Ectodermal cell (in vitro differentiated cells): ENCODE data around the gene TEP1.
"Not testable (repeated sequence)": the region's sequence is repeated elsewhere in the genome, so short reads cannot be mapped to it uniquely, and the experiment has no call there.

Source experiments
- H3K27ac ChIP-seq: 2 replicates; pipeline ENCODE4 v1.7.0; 2013; ENCODE audit warnings: mild to moderate bottlenecking, low read depth, low read length; ENCODE audit not compliant: insufficient read depth, poor library complexity, severe bottlenecking
- H3K27me3 ChIP-seq: 2 replicates; pipeline ENCODE4 v1.7.0; 2013; ENCODE audit warnings: mild to moderate bottlenecking, low read length; ENCODE audit not compliant: insufficient read depth, control insufficient read depth, poor library complexity, severe bottlenecking
- H3K36me3 ChIP-seq: one replicate; pipeline ENCODE4 v1.7.0; 2013; ENCODE audit warnings: low read length; ENCODE audit not compliant: control insufficient read depth, insufficient read depth
- H3K4me1 ChIP-seq: one replicate; pipeline ENCODE4 v1.7.0; 2013; ENCODE audit warnings: low read length; ENCODE audit not compliant: control insufficient read depth, insufficient read depth
- H3K4me3 ChIP-seq: 2 replicates; pipeline ENCODE4 v1.7.0; 2013; ENCODE audit warnings: low read depth, low read length, control low read depth; ENCODE audit not compliant: insufficient read depth
- H3K9me3 ChIP-seq: 2 replicates; pipeline ENCODE4 v1.7.0; 2013; ENCODE audit warnings: mild to moderate bottlenecking, low read length, moderate library complexity; ENCODE audit not compliant: control insufficient read depth
- WGBS, 2 experiments: methylation state at CpG; one replicate each; pipeline ENCODE4 v1.1.7; 2013; ENCODE audit warnings: missing lambda C conversion rate in 2 of 2; 5-methylcytosine and 5-hydroxymethylcytosine counted together

Gene TEP1

DNA sequence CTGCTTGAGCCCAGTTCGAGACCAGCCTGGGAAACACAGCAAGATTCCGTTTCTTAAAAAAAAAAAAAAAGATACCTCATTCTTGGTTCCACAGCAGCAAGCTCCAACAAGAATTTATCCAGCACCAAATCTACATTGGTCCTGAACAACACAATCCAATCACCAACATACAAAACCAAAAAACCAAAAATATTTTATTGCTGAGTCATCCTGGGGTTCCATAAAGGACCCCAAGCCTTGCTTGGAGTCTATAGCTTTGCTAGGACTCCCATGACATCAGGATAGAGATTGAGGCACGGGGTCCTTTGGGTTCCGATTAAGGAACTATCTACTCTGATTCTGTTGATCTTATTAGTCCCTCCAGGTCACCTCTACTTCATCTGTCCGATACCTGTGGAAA is 33.6 kb upstream of the TEP1 start:
- Histone ChIP-seq H3K27ac (no peak overlapping the region), H3K9me3 (no peaks in the 10 kb centered on the region), H3K27me3 (no peaks in the 10 kb centered on the region), H3K36me3 (peaks cover 48% of the 10 kb centered on the region), H3K4me1 (no peaks in the 10 kb centered on the region), H3K4me3 (no peak overlapping the region)
- WGBS, 2 experiments = 95 to 97% methylated on average over 5 of the region's 5 CpGs

GRCh38 chr14:20443650-20444049 is 30.3 kb upstream of the TEP1 start:
- H3K27me3 ChIP-seq, H3K9me3 ChIP-seq, H3K27ac ChIP-seq, H3K4me1 ChIP-seq, H3K4me3 ChIP-seq: not testable (repeated sequence)
- peaks cover 28% of the 10 kb centered on the region for H3K36me3 ChIP-seq
- 87 to 96% methylated on average over 1 to 2 of the region's 4 CpGs for WGBS, 2 experiments

DNA sequence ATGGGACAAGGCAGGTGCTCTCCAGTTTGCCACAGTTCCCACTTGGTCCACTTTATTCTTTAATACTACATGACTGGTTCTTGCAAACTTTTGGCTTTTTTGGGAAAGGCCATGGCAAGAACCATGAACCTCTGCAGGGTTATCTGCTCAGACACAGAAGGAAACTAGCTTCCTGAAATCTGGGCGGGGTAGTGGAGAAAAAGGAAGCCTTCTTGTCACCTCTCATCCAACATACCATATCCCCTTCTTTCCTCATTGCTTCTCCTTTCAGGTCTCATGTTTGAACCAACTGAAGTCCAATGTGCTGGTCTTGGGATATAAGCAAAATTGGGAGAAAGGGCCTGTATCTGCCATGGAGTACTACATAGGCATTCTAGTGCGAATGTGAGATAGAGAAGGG is 28.2 kb upstream of the TEP1 start:
- no peak overlapping the region for H3K4me3 ChIP-seq
- H3K27ac ChIP-seq = no peak overlapping the region
- H3K4me1 ChIP-seq = no peaks in the 10 kb centered on the region
- no peaks in the 10 kb centered on the region for H3K9me3 ChIP-seq
- 95 to 98% methylated on average over 2 of the region's 2 CpGs for WGBS, 2 experiments
- peaks cover 7% of the 10 kb centered on the region for H3K36me3 ChIP-seq
- H3K27me3 ChIP-seq = no peaks in the 10 kb centered on the region

DNA sequence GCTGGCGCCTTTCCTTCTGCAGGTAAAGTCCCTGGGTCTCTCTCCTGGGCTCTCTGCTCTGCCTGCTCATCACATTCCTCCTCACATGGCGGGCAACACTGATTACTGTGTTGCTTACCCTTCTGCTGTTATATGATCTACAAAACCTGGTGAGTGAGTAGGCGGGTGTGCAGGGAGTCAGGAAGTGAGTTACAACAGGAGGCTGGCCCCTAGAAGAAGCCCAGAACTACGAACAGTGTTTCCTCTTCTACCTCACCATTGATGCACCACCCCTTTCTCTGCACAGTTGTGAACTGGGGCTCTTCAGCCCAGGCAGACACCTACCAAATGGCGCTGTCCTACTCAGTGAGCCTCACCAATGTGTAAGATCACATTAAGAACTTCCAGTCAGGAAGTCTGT is 27.6 kb upstream of the TEP1 start:
- peaks cover 1% of the 10 kb centered on the region for H3K36me3 ChIP-seq
- 89 to 95% methylated on average over 5 of the region's 5 CpGs for WGBS, 2 experiments
- H3K9me3 ChIP-seq = no peaks in the 10 kb centered on the region
- no peaks in the 10 kb centered on the region for H3K27me3 ChIP-seq
- H3K27ac ChIP-seq = no peak overlapping the region
- no peak overlapping the region for H3K4me3 ChIP-seq
- H3K4me1 ChIP-seq = no peaks in the 10 kb centered on the region

- H3K36me3 ChIP-seq = no peaks in the 10 kb centered on the region
- H3K9me3 ChIP-seq = no peaks in the 10 kb centered on the region
- 91 to 92% methylated on average over 5 of the region's 5 CpGs for WGBS, 2 experiments
Measured at GRCh38 chr14:20440465-20440864, 27.2 kb upstream of the TEP1 start.

DNA sequence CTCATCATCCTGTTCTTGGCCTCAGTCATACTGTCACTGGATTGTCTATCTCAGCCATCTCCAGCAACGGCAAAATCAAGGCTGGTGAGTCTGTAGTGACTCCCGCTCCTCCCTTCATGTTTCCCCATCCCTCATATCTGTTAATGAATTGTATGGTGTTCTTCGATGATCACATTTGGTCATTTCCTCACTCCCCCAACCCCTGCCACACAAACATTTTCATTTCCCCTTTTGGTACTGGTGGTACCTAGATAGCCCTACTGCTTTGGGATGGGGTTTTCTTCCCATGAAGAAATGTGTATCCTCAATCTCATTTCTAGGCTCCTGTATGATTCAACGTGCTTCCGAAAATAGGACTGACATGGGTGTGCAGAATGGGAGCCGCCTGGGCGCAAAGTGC is 25.4 kb upstream of the TEP1 start:
- H3K4me1 ChIP-seq = no peaks in the 10 kb centered on the region
- no peak overlapping the region for H3K27ac ChIP-seq
- no peaks in the 10 kb centered on the region for H3K27me3 ChIP-seq
- no peak overlapping the region for H3K4me3 ChIP-seq
- H3K9me3 ChIP-seq = no peaks in the 10 kb centered on the region
- no peaks in the 10 kb centered on the region for H3K36me3 ChIP-seq
- WGBS, 2 experiments = 95 to 98% methylated on average over 7 of the region's 7 CpGs

More at GRCh38 chr14:20440465-20440864, 27.2 kb upstream of the TEP1 start:
- Histone ChIP-seq H3K4me1 (no peaks in the 10 kb centered on the region), H3K27ac (no peak overlapping the region), H3K27me3 (no peaks in the 10 kb centered on the region), H3K4me3 (no peak overlapping the region)

DNA sequence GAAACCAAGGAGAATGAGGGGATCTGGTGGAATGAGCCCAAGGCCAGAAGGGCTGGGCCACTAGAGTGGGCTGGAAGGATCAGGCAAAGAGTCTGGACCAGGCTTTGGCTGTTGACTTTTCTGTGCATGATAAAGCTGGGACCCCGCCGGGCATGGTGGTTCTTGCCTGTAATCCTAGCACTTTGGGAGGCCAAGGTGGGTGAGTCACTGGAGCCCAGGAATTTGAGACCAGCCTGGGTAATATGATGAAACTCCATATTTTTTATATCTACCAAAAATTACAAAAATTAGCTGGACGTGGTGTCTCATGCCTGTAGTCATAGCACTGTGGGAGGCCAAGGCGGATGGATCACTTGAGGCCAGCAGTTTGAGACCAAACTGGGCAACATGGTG is 23.1 kb upstream of the TEP1 start:
- H3K4me1 ChIP-seq = no peaks in the 10 kb centered on the region
- no peak overlapping the region for H3K4me3 ChIP-seq
- no peak overlapping the region for H3K27ac ChIP-seq
- no peaks in the 10 kb centered on the region for H3K36me3 ChIP-seq
- no peaks in the 10 kb centered on the region for H3K9me3 ChIP-seq
- H3K27me3 ChIP-seq = no peaks in the 10 kb centered on the region
- WGBS, 2 experiments = 88 to 89% methylated on average over 4 of the region's 4 CpGs

GRCh38 chr14:20435582-20436362 is 22.5 kb upstream of the TEP1 start, which contains the start of gene KLHL33:
Gene KLHL33 (minus strand): TSS chr14:20436166. CDS start chr14:20435811, 355 bp downstream.
- WGBS, 2 experiments = 91 to 93% methylated on average over 17 of the region's 17 CpGs
- H3K27ac ChIP-seq = no peak within 1 kb of the TSS
- no peaks in the 10 kb centered on the region for H3K36me3 ChIP-seq
- no peaks in the 10 kb centered on the region for H3K9me3 ChIP-seq
- no peaks in the 10 kb centered on the region for H3K27me3 ChIP-seq
- H3K4me1 ChIP-seq = no peaks in the 10 kb centered on the region
- H3K4me3 ChIP-seq = no peak within 1 kb of the TSS

DNA sequence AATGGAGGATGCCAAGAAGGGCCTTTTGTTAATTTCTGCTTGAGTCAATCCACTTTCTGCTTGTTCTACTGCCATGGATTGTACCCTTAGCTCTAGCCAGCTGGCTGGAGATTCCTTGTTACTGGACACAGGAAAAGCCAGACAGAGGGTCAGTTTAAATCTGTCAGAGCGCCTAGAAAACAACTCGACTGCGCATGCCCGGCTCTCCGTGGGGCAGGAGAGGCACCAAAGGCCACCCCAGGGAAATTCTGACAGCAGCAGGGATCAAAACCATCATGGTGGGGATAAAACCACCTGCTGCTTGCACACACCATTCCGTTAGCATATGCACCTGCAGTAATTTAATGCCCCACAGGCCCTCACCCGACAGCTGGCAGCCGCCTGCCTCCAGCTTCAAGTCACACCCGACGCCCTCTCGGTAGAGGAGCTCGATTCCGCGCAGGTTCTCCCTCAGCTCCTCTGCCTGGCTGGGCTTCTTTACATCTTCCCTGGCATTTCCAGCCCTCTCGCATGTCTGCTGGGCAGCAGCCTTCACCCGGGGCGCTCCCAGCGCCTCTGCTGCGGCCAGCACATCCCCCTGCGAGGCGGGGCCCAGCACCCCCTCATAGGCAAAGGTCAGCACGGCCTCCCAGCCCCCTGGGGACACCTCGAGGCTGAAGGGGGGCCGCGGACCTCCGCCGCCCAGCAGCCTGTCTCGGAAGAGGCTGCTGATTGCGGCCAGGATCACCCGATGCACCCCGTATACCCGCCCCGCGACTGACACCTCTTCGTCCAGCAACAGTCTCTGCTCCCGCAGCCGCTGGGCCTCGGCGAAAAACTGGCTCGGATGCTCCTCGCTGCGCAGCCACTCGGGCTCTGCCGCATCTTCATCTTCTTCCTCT is 21.6 kb upstream of the TEP1 start:
- H3K4me1 ChIP-seq = no peaks in the 10 kb centered on the region
- WGBS, 2 experiments = 88 to 92% methylated on average over 44 of the region's 44 CpGs
- no peaks in the 10 kb centered on the region for H3K27me3 ChIP-seq
- H3K9me3 ChIP-seq = no peaks in the 10 kb centered on the region
- no peaks in the 10 kb centered on the region for H3K36me3 ChIP-seq
- H3K27ac ChIP-seq = no peak overlapping the region
- no peak overlapping the region for H3K4me3 ChIP-seq
